ENCODE results near the gene SAAL1.

- TF ChIP-seq CTCF (IDR thresholded peaks at IDR 0.05), result no peak
- no peak for TF ChIP-seq EZH2 (IDR thresholded peaks at IDR 0.05; ENCODE audit: borderline replicate concordance, insufficient read depth, low read depth, low read length, poor library complexity, severe bottlenecking)
Observed at GRCh38 chr11:18067372-18067771, 38.5 kb downstream of the SAAL1 start.
